ENCODE results near the gene CRIP3.
"Not testable (repeated sequence)": the region's sequence is repeated elsewhere in the genome, so short reads cannot be mapped to it uniquely, and the experiment has no call there.

CRIP3 gene

DNA sequence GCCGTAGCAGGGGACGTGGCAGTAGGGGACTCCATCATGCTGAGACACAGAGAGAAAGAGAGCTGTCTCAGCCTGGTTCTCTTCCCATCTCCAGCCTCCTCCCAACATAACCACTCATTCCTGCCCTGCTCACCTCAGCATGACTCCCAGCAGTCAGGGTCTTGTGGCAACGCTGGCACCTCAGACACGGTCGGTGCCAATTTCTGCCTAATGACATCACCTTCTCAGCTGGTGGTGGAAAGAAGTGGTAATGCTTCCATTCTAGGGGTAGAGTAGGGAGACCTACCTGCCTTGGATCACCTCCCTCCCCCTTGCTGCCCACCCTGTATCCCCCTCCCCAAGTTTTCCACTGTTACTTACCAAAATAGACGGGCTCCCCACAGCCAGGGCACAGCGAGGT, 2.5 kb downstream of the CRIP3 start:
- DNase-seq (ENCODE audit: low read depth in 2 of 2), result no peak

GRCh38 chr6:43304882-43305281, 3.7 kb downstream of the CRIP3 start:
- no peak for DNase-seq (ENCODE audit: low read depth in 2 of 2)

- no peak for DNase-seq (ENCODE audit: low read depth in 2 of 2)
Measured at GRCh38 chr6:43304361-43304760, 4.3 kb downstream of the CRIP3 start.

GRCh38 chr6:43303751-43304331, 4.8 kb downstream of the CRIP3 start:
- no peak for DNase-seq (ENCODE audit: low read depth in 2 of 2)

DNA sequence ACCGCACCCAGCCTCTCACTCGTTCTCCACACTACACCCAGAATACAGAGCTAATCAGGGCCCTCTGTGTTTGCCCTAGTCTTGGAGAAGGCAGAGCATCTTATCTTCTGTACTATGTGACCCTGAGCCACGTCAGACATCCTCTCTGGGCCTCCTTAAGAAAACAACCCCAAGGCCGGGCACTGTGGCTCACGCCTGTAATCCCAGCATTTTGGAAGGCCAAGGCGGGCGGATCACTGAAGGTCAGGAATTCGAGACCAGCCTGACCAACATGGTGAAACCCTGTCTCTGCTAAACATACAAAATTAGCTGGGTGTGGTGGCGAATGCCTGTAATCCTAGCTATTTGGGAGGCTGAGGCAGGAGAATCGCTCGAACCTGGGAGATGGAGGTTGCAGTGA, 5.6 kb downstream of the CRIP3 start:
- not testable (repeated sequence) for DNase-seq (ENCODE audit: low read depth in 2 of 2)

- no peak for DNase-seq (ENCODE audit: low read depth in 2 of 2)
Measured at GRCh38 chr6:43302126-43302525, 6.5 kb downstream of the CRIP3 start.

- no peak for DNase-seq (ENCODE audit: low read depth in 2 of 2)
Measured at GRCh38 chr6:43301081-43301870, 7.3 kb downstream of the CRIP3 start.

- DNase-seq (ENCODE audit: low read depth in 2 of 2), result no peak
Measured at GRCh38 chr6:43299338-43300293, 9.0 kb downstream of the CRIP3 start.

GRCh38 chr6:43298565-43299337, 9.9 kb downstream of the CRIP3 start:
- no peak for DNase-seq (ENCODE audit: low read depth in 2 of 2)

DNA sequence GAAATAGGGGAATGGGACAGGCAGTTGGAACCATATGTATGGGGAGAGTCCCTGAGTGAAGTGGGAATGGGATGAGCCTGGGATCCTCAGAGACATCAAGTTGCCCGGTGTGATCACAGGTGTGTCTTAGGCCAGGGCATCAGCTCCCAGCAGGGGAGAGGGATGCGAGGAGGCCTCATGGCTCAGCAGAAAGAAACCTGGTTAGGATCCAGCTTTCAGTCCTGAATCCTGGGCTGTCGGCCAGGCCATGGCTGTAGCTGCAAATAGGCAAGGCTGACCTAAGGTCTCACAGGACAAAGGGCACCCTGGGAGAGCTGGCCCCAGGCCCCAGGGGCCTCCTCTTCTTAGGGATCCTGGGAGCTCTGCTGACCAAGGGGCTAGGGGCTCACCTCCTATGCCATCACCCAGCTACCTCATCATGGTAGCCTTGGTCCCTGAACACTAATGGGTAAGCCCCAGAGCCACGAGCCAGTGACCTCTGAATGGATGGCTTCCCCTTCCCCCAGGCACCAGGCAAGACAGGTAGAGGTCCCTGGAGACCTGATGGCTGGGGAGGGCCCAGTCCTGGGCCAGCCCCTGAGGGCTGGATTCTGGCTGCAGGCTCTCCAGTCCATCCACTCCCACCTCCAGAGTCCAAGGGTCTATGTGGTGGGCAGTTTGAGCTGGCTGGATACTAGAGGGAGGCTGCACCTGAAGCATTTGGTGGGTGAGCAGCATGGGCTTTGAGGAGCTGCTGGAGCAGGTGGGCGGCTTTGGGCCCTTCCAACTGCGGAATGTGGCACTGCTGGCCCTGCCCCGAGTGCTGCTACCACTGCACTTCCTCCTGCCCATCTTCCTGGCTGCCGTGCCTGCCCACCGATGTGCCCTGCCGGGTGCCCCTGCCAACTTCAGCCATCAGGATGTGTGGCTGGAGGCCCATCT, 10.7 kb downstream of the CRIP3 start, which contains the start of gene SLC22A7:
Gene SLC22A7, plus strand, starts transcription at position 617 of the 921 bp plus-strand sequence. Its CDS starts 99 bp downstream, at position 716.
- DNase-seq (ENCODE audit: low read depth in 2 of 2), result no peak

DNA sequence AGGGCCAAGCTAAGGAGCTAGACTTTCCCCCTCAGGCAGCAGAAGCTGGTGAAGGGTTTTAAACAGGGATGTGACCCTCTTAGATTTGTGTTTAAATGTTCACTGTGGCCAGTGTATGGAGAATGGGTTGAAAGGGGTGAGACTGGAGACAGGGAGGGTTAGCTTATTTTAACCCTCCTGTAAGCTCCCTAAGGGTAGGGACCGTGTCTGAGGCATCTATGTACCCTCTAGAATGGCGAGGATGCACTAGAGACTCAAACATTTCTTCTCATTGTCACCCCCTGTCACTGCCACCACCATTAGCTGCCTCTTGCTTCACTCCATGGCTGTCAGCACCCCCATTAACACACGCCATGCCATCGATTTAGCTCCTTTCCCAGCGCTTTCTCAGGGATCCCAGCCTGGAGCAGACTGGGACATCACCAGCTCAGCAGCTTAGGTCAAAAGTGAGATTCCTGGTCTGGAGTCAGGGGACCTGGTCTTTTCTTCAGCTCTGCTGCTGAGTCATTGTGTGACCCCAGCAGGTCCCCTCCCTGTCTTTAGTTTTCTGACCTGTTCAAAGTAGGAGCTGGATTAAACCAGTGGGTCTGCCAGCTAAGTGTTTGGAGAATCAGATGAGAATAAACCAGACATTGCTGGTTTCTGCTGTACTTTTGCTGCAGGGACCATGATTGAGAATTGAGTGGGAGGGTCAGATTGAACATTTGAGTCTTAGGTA, 11.7 kb downstream of the CRIP3 start:
- DNase-seq (ENCODE audit: low read depth in 2 of 2), result no peak

GRCh38 chr6:43295456-43295855, 13.2 kb downstream of the CRIP3 start:
- DNase-seq (ENCODE audit: low read depth in 2 of 2), result no peak

GRCh38 chr6:43294536-43294935, 14.1 kb downstream of the CRIP3 start:
- DNase-seq (ENCODE audit: low read depth in 2 of 2), result no peak

- DNase-seq (ENCODE audit: low read depth in 2 of 2), result no peak
Measured at GRCh38 chr6:43293698-43294097, 14.9 kb downstream of the CRIP3 start.

DNA sequence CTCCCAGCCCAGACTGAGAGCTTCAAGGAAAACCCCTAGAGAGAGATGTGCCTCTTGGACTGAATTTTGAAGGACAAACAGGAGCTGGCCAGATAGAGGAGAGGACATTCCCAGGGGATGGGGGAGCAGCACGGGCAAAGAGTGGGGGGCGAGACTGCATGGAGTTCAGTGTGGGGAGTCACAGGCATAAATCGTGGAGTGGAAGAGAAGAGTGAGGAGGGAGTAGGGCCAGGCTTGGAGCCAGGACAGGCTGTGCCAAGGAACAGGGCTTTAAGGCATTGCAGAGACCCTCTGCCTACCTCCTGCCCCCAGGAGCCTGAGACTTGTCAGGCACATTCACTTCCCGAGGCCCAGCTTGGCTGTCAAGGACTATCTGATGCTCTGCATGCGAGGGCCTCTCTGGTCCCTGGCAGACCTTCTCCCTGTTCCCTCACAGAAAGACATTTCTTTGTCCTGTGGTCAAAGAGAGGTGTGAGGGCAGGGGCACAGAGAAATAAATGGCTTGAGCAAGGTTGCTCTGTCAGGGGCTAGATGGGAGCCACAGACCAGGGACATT, 15.8 kb downstream of the CRIP3 start:
- no peak for DNase-seq (ENCODE audit: low read depth in 2 of 2)

DNA sequence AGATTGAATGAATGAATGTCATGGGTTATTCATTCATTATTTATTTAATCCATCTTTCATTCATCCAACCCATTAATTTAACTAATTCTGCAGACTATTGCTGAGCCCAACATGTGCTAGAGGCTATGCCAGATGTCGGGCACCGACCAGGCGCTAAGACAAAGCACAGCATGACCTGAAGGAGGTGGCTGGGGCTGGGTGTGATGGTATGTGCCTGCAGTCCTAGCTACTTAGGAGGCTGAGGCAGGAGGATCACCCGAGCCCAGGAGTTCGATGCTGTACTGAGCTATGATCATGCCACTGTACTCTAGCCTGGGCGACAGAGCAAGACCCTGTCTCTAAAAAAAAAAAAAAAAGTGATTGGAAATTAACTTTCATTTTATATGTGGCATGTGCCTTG, 16.3 kb downstream of the CRIP3 start:
- no peak for DNase-seq (ENCODE audit: low read depth in 2 of 2)

- DNase-seq (ENCODE audit: low read depth in 2 of 2), result no peak
Measured at GRCh38 chr6:43291708-43292107, 16.9 kb downstream of the CRIP3 start.

DNA sequence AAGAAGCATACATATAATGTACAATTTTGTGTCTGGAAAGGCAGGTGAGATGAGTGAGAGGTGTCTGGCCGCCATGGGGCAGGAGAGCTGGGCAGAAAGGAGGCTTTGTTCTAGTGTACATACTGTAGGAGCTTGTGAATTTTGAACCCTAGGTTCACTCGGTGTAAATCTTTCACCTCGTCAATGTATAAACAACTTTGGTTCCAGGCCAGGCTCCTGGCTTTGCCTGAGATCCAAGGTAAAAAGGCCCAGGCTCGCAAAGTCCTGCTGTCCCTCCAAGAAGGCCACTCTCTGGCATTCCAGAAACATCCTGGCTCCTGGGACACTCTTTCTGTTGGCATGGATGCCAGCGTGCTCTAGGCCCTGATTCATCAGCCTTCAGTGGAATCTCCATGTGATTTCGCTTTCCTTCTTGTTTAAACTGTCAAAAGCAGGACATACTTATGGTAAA, 17.7 kb downstream of the CRIP3 start:
- DNase-seq (ENCODE audit: low read depth in 2 of 2), result no peak

DNA sequence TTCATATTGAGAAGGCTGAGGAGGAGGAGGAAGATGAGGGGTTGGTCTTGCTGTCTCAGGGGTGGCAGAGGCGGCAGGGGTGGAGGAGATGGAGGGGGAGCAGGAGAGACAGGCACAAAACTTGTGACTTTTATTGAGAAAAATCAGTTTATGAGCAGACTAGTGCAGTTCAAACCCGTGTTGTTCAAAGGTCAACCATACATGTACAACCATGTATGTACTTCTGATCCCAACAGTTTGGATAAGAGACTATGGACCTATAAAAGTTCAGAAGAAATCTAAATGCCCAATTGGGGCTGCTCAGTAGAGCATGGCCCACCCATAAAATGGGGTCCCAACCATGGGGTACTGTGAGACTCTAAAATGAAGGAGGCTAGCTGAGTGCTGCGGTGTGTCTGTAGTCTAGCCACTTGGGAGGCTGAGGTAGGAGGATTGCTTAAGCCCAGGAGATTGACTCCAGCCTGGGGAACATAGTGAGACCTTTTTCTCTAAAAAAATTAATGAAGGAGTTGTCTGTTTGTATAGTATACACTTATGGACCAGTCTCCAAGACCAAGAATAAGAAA, 18.2 kb downstream of the CRIP3 start:
- DNase-seq (ENCODE audit: low read depth in 2 of 2), result no peak
